Panc1 (cell line): ENCODE results near the gene ZNF195.
A peak's percentile ranks its signal among the peaks of the same experiment; 100 is the strongest.

Source experiments
- CTCF ChIP-seq: fragments of 450-650 bp; IDR thresholded peaks from 2 replicates; pipeline ENCODE4 v1.5.1; 2017; ENCODE audit warnings: mild to moderate bottlenecking
- POLR2AphosphoS5 ChIP-seq: IDR thresholded peaks from 2 replicates; pipeline ENCODE4 v1.6.1; 2012; ENCODE audit warnings: mild to moderate bottlenecking, low read depth, low read length, moderate library complexity
- REST ChIP-seq, 2 experiments: IDR thresholded peaks; 2 replicates each; pipeline ENCODE4 v1.6.1; 2011 to 2012; ENCODE audit warnings: low read depth in 2 of 2, control low read depth in 1 of 2, low read length in 1 of 2, mild to moderate bottlenecking in 1 of 2, moderate library complexity in 1 of 2; ENCODE audit not compliant: insufficient read depth in 1 of 2

DNA sequence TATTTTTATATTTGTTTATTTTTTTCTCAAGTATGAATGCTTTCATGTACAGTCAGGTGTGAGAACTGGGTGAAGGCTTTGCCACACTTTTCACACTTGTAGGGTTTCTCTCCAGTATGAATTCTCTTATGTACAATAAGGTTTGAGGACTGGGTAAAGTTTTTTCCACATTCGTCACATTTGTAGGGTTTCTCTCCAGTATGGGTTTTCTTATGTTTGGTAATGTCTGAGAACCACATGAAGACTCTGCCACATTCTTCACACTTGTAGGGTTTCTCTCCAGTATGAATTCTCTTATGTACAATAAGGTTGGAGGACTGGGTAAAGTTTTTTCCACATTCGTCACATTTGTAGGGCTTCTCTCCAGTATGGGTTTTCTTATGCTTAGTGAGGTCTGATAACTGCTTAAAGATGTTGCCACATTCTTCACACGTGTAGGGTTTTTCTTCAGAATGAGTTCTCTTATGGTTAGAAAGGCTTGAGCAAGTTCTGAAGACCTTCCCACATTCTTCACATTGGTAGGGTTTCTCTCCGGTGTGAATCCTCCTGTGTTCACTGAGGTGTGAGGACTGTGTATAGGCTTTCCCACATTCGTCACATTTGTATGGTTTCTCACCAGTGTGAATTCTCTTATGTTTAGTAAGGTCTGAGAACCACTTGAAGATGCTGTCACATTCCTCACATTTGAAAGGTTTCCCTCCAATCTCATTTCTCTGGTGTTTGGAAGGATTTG is 19.7 kb downstream of the ZNF195 start:
- TF ChIP-seq REST (IDR thresholded peaks at IDR 0.05; ENCODE audit: insufficient read depth in 1 of 2, low read depth in 2 of 2, low read length in 1 of 2) (no peak), POLR2AphosphoS5 (peak; percentile 61; the same call in 1 of the 2 replicates), CTCF (no peak)
